H54 (cell line): ENCODE measurements around the gene UHRF1.
"Not testable (repeated sequence)": the region's sequence is repeated elsewhere in the genome, so short reads cannot be mapped to it uniquely, and the experiment has no call there.

ENCODE experiments used
- DNase-seq: peaks from one replicate; pipeline ENCODE4 v3.0.0; 2011; ENCODE audit warnings: low spot score, mixed read lengths; ENCODE audit not compliant: insufficient read length
- FAIRE-seq: peaks from 3 replicates; lab custom pipeline; 2011; peaks lifted over from hg19 to GRCh38; lab: Jason Lieb, UNC
- POLR2A ChIP-seq: IDR thresholded peaks from 2 replicates; pipeline ENCODE4 v1.6.1; 2011; ENCODE audit warnings: low read depth, mild to moderate bottlenecking, low read length

UHRF1 gene

DNA sequence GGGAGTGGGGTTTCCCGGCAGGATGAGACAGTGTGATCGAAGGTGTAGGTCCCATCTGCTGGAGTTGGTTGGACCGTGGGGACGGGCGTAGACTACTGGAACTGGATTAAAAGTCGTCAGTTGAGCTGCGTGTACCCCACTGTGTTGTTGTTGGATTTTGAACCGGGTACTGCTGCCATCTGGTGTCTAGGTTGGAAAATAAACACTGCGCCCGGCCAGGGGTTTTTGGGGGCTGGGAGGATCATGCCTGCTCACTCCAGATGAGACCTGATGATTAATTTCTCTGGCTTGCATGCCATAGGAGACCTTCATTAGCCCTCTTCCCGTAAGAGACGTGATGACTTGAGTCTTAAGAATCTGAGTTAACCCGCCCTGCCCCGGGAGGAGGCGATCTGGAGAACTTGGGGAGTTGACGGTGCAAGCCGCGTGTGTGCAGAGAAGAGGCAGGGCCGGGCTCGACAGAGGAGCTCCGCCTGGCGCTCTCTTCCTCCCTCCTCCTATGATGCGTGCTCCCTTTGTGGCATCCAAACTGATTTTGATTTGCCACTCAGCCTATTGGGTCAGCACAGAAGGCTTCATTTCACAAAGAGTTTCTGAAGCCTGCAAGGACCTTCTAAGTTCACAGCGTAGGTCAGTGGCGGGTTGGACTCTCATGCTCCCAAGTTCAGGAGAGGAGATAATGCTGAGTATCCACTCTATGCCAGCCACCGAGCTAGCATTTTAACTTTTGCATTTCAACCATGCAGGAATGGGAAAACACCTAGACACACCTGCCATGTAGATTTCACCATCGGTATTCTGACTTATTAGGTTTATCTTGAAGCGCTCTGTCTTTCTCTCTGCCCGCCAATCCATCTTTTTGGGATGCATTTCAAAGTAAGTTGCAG lies 2.7 kb downstream of the UHRF1 start:
- TF ChIP-seq POLR2A, result peak; percentile 31; the same call in 1 of the 2 replicates
- peak; percentile 69 for FAIRE-seq

DNA sequence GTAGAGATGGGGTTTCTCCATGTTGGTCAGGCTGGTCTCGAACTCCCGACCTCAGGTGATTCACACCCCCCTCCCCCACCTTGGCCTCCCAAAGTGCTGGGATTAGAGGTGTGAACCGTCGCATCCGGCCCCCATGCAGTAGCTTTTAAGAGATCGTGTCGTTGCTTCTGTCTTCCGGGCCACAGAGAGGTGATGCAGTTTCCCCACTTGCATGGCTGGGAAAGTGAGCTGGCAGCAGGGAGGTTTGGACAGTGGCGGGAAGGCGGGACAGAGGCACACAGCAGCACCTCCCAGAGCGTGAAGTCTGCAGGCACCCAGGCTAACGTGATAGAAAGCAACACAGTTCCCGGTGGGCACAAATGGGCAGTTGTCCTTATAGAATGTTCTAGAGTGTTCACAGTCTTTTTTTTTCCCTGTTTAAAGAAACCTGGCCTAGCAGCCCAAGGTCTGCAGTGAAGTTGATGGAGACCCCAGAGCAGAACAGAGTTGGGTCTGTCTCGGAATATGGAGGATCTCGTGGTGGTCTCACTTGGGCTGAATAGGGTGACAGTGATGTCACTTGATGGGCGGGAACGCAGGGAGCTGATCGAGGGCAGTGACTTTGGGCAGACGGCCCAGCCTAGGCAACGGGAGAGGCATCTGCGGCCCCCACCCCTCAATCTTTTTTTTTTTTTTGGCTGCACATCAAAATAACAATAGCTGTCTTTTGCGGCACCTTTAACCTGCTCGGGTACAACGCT lies 4.9 kb downstream of the UHRF1 start:
- FAIRE-seq, result no peak
- no peak for TF ChIP-seq POLR2A

More for the DNA sequence above, 2.7 kb downstream of the UHRF1 start:
- peak; percentile 97 for DNase-seq

DNA sequence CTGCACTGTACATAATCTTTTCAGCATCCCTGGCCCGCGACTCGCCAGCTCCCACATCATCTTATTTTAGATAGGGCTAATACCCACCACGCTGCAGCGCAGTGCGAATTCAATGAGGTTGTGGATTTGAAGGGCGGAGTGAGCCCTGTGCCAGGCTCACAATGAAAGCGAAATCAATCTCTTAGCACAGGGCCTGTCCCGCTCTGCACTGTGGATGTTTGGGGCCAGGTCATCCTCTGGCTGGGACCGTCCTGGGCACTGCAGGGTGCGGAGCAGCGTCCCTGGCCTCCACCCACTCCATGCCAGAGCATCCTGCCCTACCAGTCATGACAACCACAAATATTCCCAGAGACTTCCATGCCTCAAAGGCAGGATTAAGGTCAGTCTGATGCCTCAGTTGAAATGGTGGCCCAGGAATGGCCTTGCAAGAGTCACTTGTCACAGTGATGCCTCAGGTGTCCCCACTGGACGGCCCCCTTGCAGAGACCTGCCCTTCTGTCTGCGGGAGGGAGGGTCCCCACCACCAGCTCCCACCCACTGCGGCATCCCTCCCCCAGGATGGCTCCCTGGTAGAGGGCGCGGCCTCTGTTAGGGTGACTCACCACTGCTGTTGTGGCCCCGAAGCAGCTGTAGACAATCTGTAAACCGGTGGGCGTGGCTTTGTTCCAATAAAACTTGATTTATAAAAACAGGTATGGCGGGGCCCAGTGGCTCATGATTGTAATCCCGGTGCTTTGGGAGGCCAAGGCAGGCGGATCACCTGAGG lies 5.6 kb downstream of the UHRF1 start:
- FAIRE-seq (peak; percentile 66), DNase-seq (peak; percentile 86)
- no peak for TF ChIP-seq POLR2A

More for the DNA sequence above, 4.9 kb downstream of the UHRF1 start:
- DNase-seq, result no peak

DNA sequence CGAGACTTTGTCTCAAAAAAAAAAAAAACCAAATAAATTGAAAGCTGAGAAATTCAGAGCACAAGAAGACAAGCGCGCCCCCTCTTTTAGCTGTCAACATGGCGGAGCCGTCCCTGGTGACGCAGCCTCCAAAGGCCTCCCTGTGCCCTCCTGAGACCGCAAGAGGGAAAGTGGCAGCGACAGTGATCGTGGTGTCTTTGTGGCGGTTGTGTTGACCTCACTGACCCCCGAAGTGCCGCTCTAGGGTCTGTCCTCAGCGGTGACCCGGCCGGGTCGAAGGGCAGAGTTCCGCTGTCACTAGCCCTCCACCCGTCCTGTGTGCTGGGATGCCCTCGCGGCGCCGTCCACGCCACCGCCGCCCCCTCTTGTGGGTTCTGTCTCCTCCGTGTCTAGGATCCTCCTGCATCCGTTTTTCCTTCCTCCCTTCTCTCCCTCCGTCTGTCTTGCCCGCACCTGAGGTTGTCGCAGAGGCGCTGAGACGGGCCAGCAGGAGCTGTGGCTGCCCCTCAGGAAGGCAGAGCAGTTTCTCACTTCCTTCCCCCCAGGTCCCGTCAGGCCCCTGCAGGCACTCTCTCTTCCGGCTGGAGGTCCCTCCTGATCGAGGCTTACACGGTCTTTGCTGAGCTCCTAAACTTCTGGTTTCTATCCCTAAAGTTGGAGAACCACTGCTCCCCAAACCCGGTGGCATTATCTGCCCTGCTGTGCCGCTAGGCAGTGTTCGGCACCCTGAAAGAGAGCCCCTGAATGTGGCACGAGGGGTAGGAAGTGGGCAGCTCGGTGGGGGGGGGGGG lies 7.2 kb downstream of the UHRF1 start:
- DNase-seq, result no peak
- FAIRE-seq, result no peak
- TF ChIP-seq POLR2A, result no peak

DNA sequence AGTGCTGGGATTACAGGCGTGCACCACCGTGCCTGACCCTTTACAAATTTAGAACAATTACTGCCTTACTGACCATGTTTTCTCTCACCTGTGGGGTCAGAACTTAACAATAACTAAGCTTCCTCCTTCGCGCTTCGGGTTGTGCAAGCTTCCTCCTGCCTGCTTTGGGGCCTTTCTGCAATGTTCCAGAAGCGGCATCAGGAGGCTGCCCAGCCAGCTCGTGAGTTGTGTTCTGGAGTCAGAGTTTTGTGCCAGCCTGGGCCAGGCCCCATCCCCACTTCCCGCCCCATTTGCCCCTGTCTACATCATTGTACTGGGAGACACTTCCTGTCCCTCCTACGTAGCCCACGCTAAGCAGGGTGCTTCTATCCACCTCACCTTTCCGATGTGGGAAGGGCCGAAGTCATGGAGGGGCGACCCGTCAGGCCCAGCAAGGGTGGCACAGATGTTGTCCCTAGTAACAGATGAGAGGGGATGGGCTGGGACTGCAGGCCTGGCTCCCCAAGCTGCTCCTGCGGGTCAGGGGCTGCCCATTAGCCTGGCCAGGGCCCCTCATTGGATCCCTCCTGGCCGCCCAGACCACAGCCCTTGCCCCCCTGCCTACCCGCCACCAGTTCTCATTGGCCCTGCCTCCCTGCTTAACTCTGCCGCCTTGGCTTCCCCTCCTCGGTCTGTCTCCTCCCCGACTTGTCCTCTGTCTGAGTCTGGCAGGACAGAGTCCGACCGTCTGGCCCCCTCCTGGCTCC lies 13.4 kb downstream of the UHRF1 start:
- DNase-seq (no peak), FAIRE-seq (no peak)
- TF ChIP-seq POLR2A, result no peak

DNA sequence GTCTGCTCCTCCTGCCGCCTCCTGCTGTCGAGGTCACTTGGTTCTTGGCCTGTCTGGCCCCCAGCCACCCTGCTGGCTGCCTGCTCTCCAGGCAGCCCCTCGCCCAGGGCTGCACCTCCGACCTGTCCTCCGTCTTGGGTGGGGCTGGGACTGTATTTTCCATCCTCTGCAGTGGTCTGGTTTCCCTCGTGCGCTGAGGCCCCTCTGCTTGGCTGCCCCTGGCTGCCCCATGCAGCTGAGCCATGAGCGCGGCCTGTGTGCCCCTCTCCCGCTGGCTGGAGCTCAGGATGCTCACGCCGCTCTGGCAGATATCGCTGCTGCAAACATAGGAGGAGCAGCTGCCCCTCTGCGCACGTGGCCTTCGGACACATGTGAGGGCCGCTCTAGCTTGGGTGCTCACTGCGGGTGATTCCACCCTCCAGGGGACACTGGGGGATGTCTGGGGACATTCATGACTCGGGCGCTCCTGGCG lies 14.0 kb downstream of the UHRF1 start:
- no peak for TF ChIP-seq POLR2A
- FAIRE-seq (no peak), DNase-seq (no peak)

DNA sequence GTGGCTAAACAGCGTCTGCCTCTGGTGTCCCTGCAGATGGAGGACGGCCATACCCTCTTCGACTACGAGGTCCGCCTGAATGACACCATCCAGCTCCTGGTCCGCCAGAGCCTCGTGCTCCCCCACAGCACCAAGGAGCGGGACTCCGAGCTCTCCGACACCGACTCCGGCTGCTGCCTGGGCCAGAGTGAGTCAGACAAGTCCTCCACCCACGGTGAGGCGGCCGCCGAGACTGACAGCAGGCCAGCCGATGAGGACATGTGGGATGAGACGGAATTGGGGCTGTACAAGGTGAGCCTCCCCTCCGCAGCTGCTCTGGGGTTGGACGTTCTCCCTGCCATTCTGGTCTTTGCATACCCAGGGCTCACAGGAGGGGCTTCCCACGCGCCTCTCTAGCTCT lies 19.9 kb downstream of the UHRF1 start:
- no peak for TF ChIP-seq POLR2A
- FAIRE-seq, result no peak
- no peak for DNase-seq

DNA sequence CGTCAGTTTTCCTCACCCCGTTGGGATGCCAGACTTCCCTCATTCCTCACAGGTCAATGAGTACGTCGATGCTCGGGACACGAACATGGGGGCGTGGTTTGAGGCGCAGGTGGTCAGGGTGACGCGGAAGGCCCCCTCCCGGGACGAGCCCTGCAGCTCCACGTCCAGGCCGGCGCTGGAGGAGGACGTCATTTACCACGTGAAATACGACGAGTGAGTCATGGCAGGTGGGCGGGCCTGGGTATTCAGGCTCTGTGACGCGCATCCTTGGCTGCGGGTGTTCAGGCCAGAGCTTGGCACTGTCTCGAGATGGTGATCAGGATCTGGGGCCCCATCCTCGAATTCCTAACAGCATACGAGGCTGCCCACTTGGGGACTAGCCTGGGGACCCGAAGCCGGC lies 21.4 kb downstream of the UHRF1 start:
- FAIRE-seq, result no peak
- no peak for DNase-seq
- TF ChIP-seq POLR2A, result no peak

DNA sequence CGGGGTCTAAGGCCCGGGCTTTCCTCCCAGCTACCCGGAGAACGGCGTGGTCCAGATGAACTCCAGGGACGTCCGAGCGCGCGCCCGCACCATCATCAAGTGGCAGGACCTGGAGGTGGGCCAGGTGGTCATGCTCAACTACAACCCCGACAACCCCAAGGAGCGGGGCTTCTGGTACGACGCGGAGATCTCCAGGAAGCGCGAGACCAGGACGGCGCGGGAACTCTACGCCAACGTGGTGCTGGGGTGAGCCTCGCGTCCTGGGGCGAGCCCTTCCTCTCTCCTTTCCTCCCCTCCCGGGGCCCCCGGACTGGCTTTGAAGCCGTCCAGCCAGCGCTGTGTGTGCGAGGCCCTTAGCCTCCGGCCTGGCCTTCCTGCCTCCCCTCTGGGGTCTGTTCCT lies 23.4 kb downstream of the UHRF1 start:
- DNase-seq (no peak), FAIRE-seq (no peak)
- TF ChIP-seq POLR2A, result no peak

DNA sequence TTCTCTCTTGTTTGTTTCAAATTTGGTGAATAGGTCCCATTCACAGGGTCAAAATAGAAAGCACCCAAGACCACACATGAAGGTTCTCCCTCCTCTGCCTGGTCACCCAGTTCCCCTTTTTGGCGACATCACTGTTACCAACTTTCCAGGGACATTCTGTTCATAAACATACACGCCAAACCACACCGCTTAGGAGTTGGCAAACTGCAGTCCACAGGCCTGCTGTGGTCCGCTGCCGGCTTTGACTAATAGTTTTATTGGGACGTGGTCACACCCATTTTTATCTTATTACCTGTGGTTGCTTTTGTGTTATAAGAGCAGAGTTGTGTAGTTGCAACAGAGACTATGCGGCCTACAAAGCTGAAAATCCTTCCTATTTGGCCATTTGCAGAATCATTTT lies 24.2 kb downstream of the UHRF1 start:
- DNase-seq (no peak), FAIRE-seq (no peak)
- TF ChIP-seq POLR2A, result no peak

DNA sequence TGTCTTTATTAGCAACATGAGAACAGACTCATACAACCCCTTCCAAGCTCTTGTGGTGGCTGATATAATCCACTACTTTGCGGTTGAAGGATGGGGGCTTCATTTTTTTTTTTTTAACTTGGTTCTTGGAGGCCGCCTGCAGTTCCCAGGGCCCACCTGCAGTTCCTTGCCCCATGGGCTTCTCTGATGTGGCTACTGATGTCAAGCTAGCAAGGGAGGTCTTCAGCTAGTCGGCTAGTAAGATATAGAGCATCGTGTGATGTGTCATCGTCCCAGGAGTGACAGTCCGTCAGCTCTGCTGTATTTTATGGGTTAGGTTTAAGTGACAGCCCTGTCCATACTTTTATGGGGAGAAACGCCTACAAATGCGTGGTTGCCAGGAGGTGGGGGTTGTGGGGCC lies 26.1 kb downstream of the UHRF1 start:
- FAIRE-seq (no peak), DNase-seq (no peak)
- TF ChIP-seq POLR2A, result no peak

DNA sequence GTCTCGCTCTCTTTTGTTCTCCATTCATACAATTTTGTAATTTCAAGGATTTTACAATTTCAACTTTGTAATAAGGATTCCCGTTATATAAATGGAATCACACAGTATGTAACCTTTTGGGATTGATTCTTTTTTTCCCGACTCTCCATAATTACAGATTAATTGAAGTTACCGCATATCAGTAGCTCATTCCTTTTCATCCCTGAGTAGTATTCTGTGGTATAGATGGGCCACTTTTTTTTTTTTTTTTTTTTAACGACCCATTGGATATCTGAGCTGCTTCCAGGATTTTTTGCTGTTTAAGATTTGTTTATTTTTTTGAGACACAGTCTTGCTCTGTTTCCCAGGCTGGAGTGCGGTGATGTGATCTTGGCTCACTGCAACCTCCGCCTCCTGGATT lies 27.8 kb downstream of the UHRF1 start:
- FAIRE-seq (no peak), DNase-seq (no peak)
- TF ChIP-seq POLR2A, result no peak

DNA sequence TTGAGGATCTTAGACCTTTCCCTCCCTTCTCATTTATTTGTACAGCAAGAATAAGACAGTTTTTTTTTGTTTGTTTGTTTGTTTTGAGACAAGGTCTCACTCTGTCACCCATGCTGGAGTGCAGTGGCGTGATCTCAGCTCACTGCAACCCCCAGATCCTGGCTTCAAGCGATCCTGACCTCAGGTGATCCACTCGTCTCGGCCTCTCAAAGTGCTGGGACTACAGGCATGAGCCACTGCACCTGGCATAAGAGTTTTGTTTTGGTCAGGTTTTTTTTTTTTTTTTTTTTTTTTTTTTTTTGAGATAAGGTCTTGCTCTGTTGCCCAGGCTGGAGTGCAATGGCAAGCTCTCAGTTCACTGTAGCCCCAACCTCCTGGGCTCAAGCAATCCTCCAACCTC lies 29.2 kb downstream of the UHRF1 start:
- FAIRE-seq, result not testable (repeated sequence)

More for the DNA sequence above, 29.2 kb downstream of the UHRF1 start:
- not testable (repeated sequence) for DNase-seq
